ENCODE data around the gene PLPP1. TPM values are rescaled to one million over a fixed set of nuclear protein-coding genes. Genes with fewer than 3 reads are reported as not detected.
A peak's percentile ranks its signal among the peaks of the same experiment; 100 is the strongest.

Gene PLPP1
- total and polyA plus RNA-seq, 7 donors: 22.0 to 81.5 (median 40.6) TPM

- Histone ChIP-seq H3K36me3 (ENCODE audit: insufficient read depth in 1 of 2, low read depth in 1 of 2) (peaks cover 0 to 9% of the 10 kb centered on the region in 2 donors), H3K4me1 (peaks cover 52% of the 10 kb centered on the region), H3K9me3 (no peaks in the 10 kb centered on the region), H3K4me3 (peak overlapping the region; percentile 12), H3K27me3 (ENCODE audit: insufficient read depth in 3 of 3, low read length in 2 of 3) (no peaks in the 10 kb centered on the region), H3K27ac (peak overlapping the region; percentile 90)
- TF ChIP-seq CTCF (IDR thresholded peaks at IDR 0.05): no peak
- WGBS, 3 donors: 41 to 66% (median 46%) methylated on average over 1 of the region's 1 CpG
- ATAC-seq (no peak), DNase-seq (no peak)
- intact Hi-C loops (cut with DNase I): no loop called here
Observed at GRCh38 chr5:55437452-55437851, 97.3 kb downstream of the PLPP1 start.

GRCh38 chr5:55432549-55432948, 102.2 kb downstream of the PLPP1 start:
- Histone ChIP-seq H3K27me3 (ENCODE audit: insufficient read depth in 3 of 3, low read length in 2 of 3) (no peaks in the 10 kb centered on the region), H3K4me3 (no peak overlapping the region), H3K36me3 (ENCODE audit: insufficient read depth in 1 of 2, low read depth in 1 of 2) (peaks cover 0 to 4% of the 10 kb centered on the region in 2 donors), H3K4me1 (peaks cover 40% of the 10 kb centered on the region), H3K27ac (no peak overlapping the region), H3K9me3 (no peaks in the 10 kb centered on the region)
- intact Hi-C loops (cut with DNase I): no loop called here
- DNase-seq: no peak
- TF ChIP-seq CTCF (IDR thresholded peaks at IDR 0.05): no peak
- ATAC-seq: no peak
- 93 to 95% (median 93%) methylated on average over 4 of the region's 4 CpGs for WGBS, 3 donors

GRCh38 chr5:55429613-55430253, 105.0 kb downstream of the PLPP1 start:
- intact Hi-C loops (cut with DNase I): loop anchor here in 1 of 2 donors (10.0 kb wide), 1 partner anchor 205 kb away; no protein-coding TSS in a partner anchor

GRCh38 chr5:55429221-55429612, 105.5 kb downstream of the PLPP1 start:
- no peak for TF ChIP-seq CTCF (IDR thresholded peaks at IDR 0.05)
- Histone ChIP-seq H3K4me1 (peaks cover 41% of the 10 kb centered on the region), H3K9me3 (no peaks in the 10 kb centered on the region), H3K27me3 (ENCODE audit: insufficient read depth in 3 of 3, low read length in 2 of 3) (no peaks in the 10 kb centered on the region), H3K27ac (no peak overlapping the region), H3K4me3 (no peak overlapping the region), H3K36me3 (ENCODE audit: insufficient read depth in 1 of 2, low read depth in 1 of 2) (peaks cover 4 to 20% of the 10 kb centered on the region in 2 donors)
- intact Hi-C loops (cut with DNase I): loop anchor here in 1 of 2 donors (10.0 kb wide), 1 partner anchor 206 kb away; no protein-coding TSS in a partner anchor
- 50 to 52% (median 50%) methylated on average over 2 of the region's 2 CpGs for WGBS, 3 donors
- DNase-seq (no peak), ATAC-seq (no peak)

More at GRCh38 chr5:55429613-55430253, 105.0 kb downstream of the PLPP1 start:
- DNase-seq (no peak), ATAC-seq (no peak)
- H3K4me3 ChIP-seq: no peak overlapping the region
- WGBS, 3 donors: 82 to 90% (median 83%) methylated on average over 9 of the region's 9 CpGs
- H3K27me3 ChIP-seq (ENCODE audit: insufficient read depth in 3 of 3, low read length in 2 of 3): no peaks in the 10 kb centered on the region
- no peaks in the 10 kb centered on the region for H3K9me3 ChIP-seq
- H3K4me1 ChIP-seq: peaks cover 42% of the 10 kb centered on the region
- no peak for TF ChIP-seq CTCF (IDR thresholded peaks at IDR 0.05)
- no peak overlapping the region for H3K27ac ChIP-seq
- peaks cover 4 to 15% of the 10 kb centered on the region in 2 donors for H3K36me3 ChIP-seq (ENCODE audit: insufficient read depth in 1 of 2, low read depth in 1 of 2)
